K562 (cell line): ENCODE data around the gene MBP. TPM values are rescaled to one million over a fixed set of nuclear protein-coding genes. Genes with fewer than 3 reads are reported as not detected.

Experiments
- ATAC-seq: fragments of 200-7000 bp; cut with Tn5 transposase; 3 replicates; pipeline ENCODE4 v1.9.1; 2020; ENCODE audit warnings: moderate library complexity
- BruUV-seq: library from RNA; stranded (reverse); fragments of 400-500 nt; replicated peaks from 2 replicates; lab custom pipeline; 2021; lab: Mats Ljungman, UMichigan
- CTCF ChIA-PET: fragments of 300-600 bp; formaldehyde crosslinking; extraction: SDS; loops from one replicate; lab custom pipeline; 2021; ENCODE audit warnings: low intra/inter-chr PET ratio; lab: Yijun Ruan, JAX
- POLR2A ChIA-PET: fragments of 300-600, 350-650 bp; sonication (Branson Sonifier 250); formaldehyde crosslinking; extraction: SDS; loops from one replicate; lab custom pipeline; 2021; ENCODE audit warnings: antibody characterized with exemption, inconsistent platforms; lab: Yijun Ruan, JAX
- DNase-seq, 4 experiments: peaks; one replicate each; pipeline versions ENCODE4 v3.0.0 to v3.0.0-alpha.2; 2011 to 2018; ENCODE audit warnings: low spot score in 3 of 4, mixed read lengths in 3 of 4; ENCODE audit errors: extremely low read depth in 1 of 4
- FAIRE-seq: peaks from 2 replicates; lab custom pipeline; 2011; peaks lifted over from hg19 to GRCh38; lab: Jason Lieb, UNC
- H2AFZ ChIP-seq: 2 replicates; pipeline ENCODE4 v1.6.0; 2011; ENCODE audit warnings: low read depth, low read length, control low read depth, inconsistent platforms
- H3K27ac ChIP-seq: fragments of 200-600 bp; 3 replicates; pipeline ENCODE4 v1.8.0; 2011; ENCODE audit warnings: low read depth, mild to moderate bottlenecking, control low read depth, inconsistent platforms, low read length, moderate library complexity, mixed read lengths; ENCODE audit errors: extremely low read depth
- H3K27me3 ChIP-seq, 2 experiments: fragments of 300-600 bp in 1 of 2; 2 replicates in 1 of 2; 3 replicates in 1 of 2; pipeline versions ENCODE4 v1.6.0 to v1.8.0; 2011; ENCODE audit warnings: inconsistent platforms in 2 of 2, low read length in 2 of 2, mild to moderate bottlenecking in 1 of 2, mixed read lengths in 1 of 2, moderate library complexity in 1 of 2; ENCODE audit not compliant: control insufficient read depth in 2 of 2, insufficient read depth in 2 of 2
- H3K36me3 ChIP-seq: fragments of 300-600 bp; 3 replicates; pipeline ENCODE4 v1.8.0; 2011; ENCODE audit warnings: mild to moderate bottlenecking, low read length, inconsistent platforms; ENCODE audit not compliant: control insufficient read depth, insufficient read depth
- H3K4me1 ChIP-seq, 2 experiments: fragments of 200-600 bp in 1 of 2; replicated peaks in 1 of 2; 2 replicates in 1 of 2; 3 replicates in 1 of 2; pipeline versions ENCODE4 v1.5.1 to v1.8.0; 2011; ENCODE audit warnings: inconsistent platforms in 2 of 2, low read length in 2 of 2, mild to moderate bottlenecking in 1 of 2, mixed read lengths in 1 of 2, moderate library complexity in 1 of 2; ENCODE audit not compliant: control insufficient read depth in 2 of 2, insufficient read depth in 2 of 2
- H3K4me2 ChIP-seq: 2 replicates; pipeline ENCODE4 v1.6.1; 2011; ENCODE audit warnings: low read length, control low read depth, inconsistent platforms, mixed read lengths; ENCODE audit not compliant: insufficient read depth
- H3K4me3 ChIP-seq: fragments of 200-600 bp; sonication (generic), shearing (Covaris generic); 2 replicates; pipeline ENCODE4 v1.5.1; 2016; ENCODE audit warnings: control low read depth, inconsistent platforms
- H3K79me2 ChIP-seq: fragments of 200-600 bp; 3 replicates; pipeline ENCODE4 v1.8.0; 2011; ENCODE audit warnings: low read length, inconsistent platforms; ENCODE audit not compliant: control insufficient read depth, insufficient read depth
- H3K9ac ChIP-seq, 2 experiments: 2 replicates each; pipeline versions ENCODE4 v1.6.0 to v1.6.1; 2011; ENCODE audit warnings: low read depth in 2 of 2, low read length in 2 of 2, control low read depth in 1 of 2, inconsistent platforms in 1 of 2, mild to moderate bottlenecking in 1 of 2, mixed read lengths in 1 of 2; ENCODE audit not compliant: insufficient read depth in 1 of 2
- H3K9me1 ChIP-seq: one replicate; pipeline ENCODE4 v1.6.0; 2011; ENCODE audit warnings: inconsistent platforms, mild to moderate bottlenecking, low read length, moderate library complexity; ENCODE audit not compliant: control insufficient read depth, insufficient read depth
- H3K9me3 ChIP-seq: replicated peaks from 2 replicates; pipeline ENCODE4 v1.5.1; 2011; ENCODE audit warnings: low read depth, low read length, inconsistent platforms; ENCODE audit not compliant: control insufficient read depth, insufficient read depth
- H4K20me1 ChIP-seq: replicated peaks from 2 replicates; pipeline ENCODE4 v1.6.1; 2011; ENCODE audit warnings: low read length, inconsistent platforms, mixed read lengths; ENCODE audit not compliant: control insufficient read depth, insufficient read depth
- L3MBTL2 ChIP-seq: fragments of 450-650 bp; IDR thresholded peaks from 2 replicates; pipeline ENCODE4 v1.6.1; 2016; ENCODE audit warnings: mild to moderate bottlenecking, moderate library complexity
- PHF20 ChIP-seq: fragments of 450-650 bp; IDR thresholded peaks from 2 replicates; pipeline ENCODE4 v1.6.1; 2018; ENCODE audit not compliant: partially characterized antibody
- SAP30 ChIP-seq: fragments of 200-600 bp; sonication (generic); IDR thresholded peaks from 2 replicates; pipeline ENCODE4 v1.6.1; 2012; ENCODE audit warnings: borderline replicate concordance, low read depth, mild to moderate bottlenecking, moderate library complexity, low read length, control low read depth, inconsistent platforms; ENCODE audit not compliant: insufficient read depth, poor library complexity, severe bottlenecking
- TFE3 ChIP-seq: fragments of 450-650 bp; formaldehyde crosslinking; IDR thresholded peaks from 2 replicates; pipeline ENCODE4 v1.4.0; 2020; ENCODE audit warnings: mild to moderate bottlenecking, mixed read lengths
- ZNF561 ChIP-seq: fragments of 450-650 bp; formaldehyde crosslinking; conservative IDR thresholded peaks from 2 replicates; pipeline ENCODE4 v1.4.0; 2020; ENCODE audit warnings: mild to moderate bottlenecking, moderate library complexity
- WGBS: fragments of 100-300 bp; shearing (Covaris generic); methylation state at CpG from one replicate; pipeline ENCODE4 v1.1.6; 2016; ENCODE audit warnings: low coverage, mixed read lengths; ENCODE audit not compliant: insufficient coverage; ENCODE audit errors: missing lambda C conversion rate; 5-methylcytosine and 5-hydroxymethylcytosine counted together
- in situ Hi-C: fragments of 300-500 bp; cut with MboI; formaldehyde crosslinking; loops from 4 replicates; pipeline ENCODE4 v1.15.0; 2018; ENCODE audit warnings: inconsistent platforms, mixed read lengths
- intact Hi-C: fragments of 100-400 bp; cut with micrococcal nuclease; formaldehyde crosslinking; loops from 2 replicates; pipeline ENCODE4 v1.14.2; 2022
- polyA plus RNA-seq, 8 experiments: library from polyadenylated mRNA; depleted of rRNA in 4 of 8; stranded (reverse) in 5 of 8; unstranded in 3 of 8; fragments of >200 nt; fragmentation: Nextera tagmentation in 2 of 8; fragmentation: Illumina TruSeq in 1 of 8; extraction: Ambion mirVana in 2 of 8; extraction: Trizol in 1 of 8; gene quantifications; 2 replicates each; pipeline versions ENCODE4 v1.2.1 to v1.2.3, GENCODE V29; 2011 to 2014; ENCODE audit warnings: inconsistent platforms in 1 of 8, missing spikeins in 1 of 8
- total RNA-seq, 7 experiments: library from RNA; depleted of rRNA in 6 of 7; stranded (reverse); fragments of >200 nt in 6 of 7; fragmentation: Illumina TruSeq in 2 of 7; extraction: Trizol in 2 of 7; gene quantifications; 2 replicates each; pipeline versions ENCODE4 v1.2.1 to v1.2.3, GENCODE V29; 2011 to 2021; ENCODE audit warnings: low replicate concordance in 1 of 7

The MBP gene
- total and polyA plus RNA-seq, 9 of the 15 experiments (the other 6 are each of a cell fraction or from before 2014, with no cell fraction given), result 0.09 TPM; not detected in 8

GRCh38 chr18:77008576-77009315, 123.8 kb downstream of the MBP start:
- no peak for TF ChIP-seq SAP30
- no peak for TF ChIP-seq TFE3 (CRISPR knock-in tag)
- TF ChIP-seq ZNF561 (CRISPR knock-in tag), result no peak
- no peak for TF ChIP-seq PHF20
- TF ChIP-seq L3MBTL2, result no peak
- Histone ChIP-seq H3K4me3 (no peak overlapping the region), H3K4me1 (no peaks in the 10 kb centered on the region), H3K27ac (no peak overlapping the region), H3K36me3 (no peaks in the 10 kb centered on the region), H3K9me1 (no peaks in the 10 kb centered on the region), H3K79me2 (no peaks in the 10 kb centered on the region), H3K27me3 (peaks cover 4 to 72% of the 10 kb centered on the region in 2 experiments; a peak in 4 of 5 replicates), H3K9ac (no peak overlapping the region), H4K20me1 (no peaks in the 10 kb centered on the region), H3K4me2 (no peak overlapping the region), H2AFZ (no peak overlapping the region), H3K9me3 (no peaks in the 10 kb centered on the region)
- in situ Hi-C loops (no loop called here), intact Hi-C loops (loop anchor here (10.0 kb wide), 1 partner anchor 46 kb away; no protein-coding TSS in a partner anchor)
- BruUV-seq, result no TSS peak
- no peak for ATAC-seq
- no peak for FAIRE-seq
- WGBS, result 3% methylated on average over 10 of the region's 23 CpGs
- DNase-seq, result no peak
- ChIA-PET POLR2A (no interaction called here), CTCF (no interaction called here)
